AG09309 (cell line): Measurements from ENCODE around the gene INSL3.

Experiments
- DNase-seq: peaks from one replicate; pipeline ENCODE4 v3.0.0-alpha.2; 2010; ENCODE audit warnings: low read depth
- H3K4me3 ChIP-seq: 2 replicates; pipeline ENCODE4 v1.5.1; 2011; ENCODE audit warnings: mild to moderate bottlenecking, low read depth, low read length, moderate library complexity; ENCODE audit not compliant: control insufficient read depth
- TF ChIP-seq, protein P1 (sequence below): IDR thresholded peaks from 2 replicates; pipeline ENCODE4 v1.5.1; 2011; ENCODE audit warnings: mild to moderate bottlenecking, low read depth, low read length, inconsistent platforms; ENCODE audit not compliant: insufficient read depth, control insufficient read depth; ENCODE audit errors: missing control alignments

The INSL3 gene

DNA sequence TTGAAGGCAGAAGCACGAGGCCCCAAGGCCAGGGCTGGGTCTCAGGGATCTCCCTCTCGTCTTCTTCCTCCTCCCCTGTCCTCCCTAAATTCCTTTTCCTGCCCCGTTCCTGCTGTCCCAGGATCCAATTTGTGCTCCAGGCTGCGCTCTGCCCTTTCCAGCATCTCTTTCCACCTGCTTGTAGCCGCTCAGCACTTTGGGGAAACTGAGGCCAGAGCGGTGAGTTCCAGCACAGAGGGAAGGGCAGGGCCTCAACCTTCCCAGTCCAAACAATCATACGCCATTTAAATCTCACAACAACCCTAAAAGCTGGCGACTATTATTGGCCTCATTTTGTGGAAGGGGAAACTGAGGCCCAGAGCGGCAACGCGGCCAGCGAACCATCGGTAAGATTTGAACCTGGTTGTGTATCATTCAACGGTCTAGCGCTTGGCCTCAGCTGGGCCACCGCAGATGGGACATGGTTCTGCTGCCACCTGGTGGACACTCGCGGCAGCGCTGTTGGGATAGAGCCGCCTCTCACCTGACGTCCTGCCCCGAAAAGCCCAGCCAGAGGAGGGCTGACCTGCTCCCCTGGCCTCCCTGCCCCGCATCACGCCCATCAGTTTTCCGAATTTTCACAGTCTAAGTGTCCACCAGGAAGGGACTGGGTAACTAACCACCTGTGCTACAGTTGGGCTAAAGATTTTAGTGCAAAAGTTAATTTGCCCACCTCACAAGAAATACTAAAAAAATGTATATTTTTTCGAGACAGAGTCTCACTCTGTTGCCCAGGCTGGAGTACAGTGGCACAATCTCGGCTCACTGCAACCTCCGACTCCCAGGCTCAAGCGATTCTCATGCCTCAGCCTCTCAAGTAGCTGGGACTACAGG is 34.2 kb upstream of the INSL3 start:
- H3K4me3 ChIP-seq = no peak overlapping the region

DNA sequence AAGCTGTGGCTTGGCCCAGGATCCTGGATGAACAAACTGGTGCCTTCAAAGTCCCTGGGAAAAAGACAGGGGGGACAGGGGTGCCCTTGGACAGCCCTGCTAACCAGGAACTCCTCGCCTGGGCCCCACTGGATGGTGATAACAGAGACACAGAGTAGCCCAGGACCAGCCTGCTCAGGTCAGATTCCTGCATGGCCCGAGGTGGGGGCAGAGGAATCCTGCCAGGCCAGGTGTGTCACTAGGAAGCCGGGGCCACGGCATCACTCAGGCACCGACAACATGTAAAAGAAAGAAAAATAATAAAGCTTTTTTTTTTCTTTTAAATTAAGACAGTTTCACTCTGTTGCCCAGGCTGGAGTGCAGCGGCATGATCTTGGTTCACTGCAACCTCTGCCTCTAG is 32.7 kb upstream of the INSL3 start:
- TF ChIP-seq, protein P1, sequence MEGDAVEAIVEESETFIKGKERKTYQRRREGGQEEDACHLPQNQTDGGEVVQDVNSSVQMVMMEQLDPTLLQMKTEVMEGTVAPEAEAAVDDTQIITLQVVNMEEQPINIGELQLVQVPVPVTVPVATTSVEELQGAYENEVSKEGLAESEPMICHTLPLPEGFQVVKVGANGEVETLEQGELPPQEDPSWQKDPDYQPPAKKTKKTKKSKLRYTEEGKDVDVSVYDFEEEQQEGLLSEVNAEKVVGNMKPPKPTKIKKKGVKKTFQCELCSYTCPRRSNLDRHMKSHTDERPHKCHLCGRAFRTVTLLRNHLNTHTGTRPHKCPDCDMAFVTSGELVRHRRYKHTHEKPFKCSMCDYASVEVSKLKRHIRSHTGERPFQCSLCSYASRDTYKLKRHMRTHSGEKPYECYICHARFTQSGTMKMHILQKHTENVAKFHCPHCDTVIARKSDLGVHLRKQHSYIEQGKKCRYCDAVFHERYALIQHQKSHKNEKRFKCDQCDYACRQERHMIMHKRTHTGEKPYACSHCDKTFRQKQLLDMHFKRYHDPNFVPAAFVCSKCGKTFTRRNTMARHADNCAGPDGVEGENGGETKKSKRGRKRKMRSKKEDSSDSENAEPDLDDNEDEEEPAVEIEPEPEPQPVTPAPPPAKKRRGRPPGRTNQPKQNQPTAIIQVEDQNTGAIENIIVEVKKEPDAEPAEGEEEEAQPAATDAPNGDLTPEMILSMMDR = no peak
- no peak overlapping the region for H3K4me3 ChIP-seq
- no peak for DNase-seq

More for the DNA sequence above, 34.2 kb upstream of the INSL3 start:
- TF ChIP-seq, protein P1 = peak; percentile 97
- DNase-seq = no peak

DNA sequence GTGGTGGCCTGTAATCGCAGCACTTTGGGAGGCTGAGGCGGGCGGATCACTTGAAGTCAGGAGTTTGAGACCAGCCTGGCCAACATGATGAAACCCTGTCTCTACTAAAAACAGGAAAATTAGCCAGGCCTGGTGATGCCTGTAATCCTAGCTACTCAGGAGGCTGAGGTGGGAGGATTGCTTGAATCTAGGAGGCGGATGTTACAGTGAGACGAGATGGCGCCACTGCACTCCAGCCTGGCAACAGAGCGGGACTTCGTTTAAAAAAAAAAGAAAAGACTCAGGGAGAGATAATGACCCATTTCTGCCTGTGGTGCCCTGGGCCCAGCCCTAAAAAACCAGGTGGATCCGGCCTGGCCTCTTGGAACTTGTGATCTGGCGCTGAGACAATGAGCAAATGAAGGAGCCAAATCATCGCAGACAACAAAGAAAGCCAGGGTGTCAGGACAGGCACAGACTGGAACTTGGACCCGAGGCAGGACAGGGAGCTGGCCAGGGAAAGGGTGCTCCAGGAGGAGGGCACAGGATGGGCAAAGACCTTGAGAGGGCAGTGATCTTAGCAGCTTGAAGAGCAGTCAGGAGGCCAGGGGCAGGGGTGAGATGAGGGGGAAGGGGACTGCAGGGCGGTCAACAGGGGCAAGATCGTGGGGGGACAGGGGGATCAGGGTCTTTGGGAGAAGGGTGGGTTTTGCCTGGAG is 27.4 kb upstream of the INSL3 start:
- H3K4me3 ChIP-seq = no peak overlapping the region

DNA sequence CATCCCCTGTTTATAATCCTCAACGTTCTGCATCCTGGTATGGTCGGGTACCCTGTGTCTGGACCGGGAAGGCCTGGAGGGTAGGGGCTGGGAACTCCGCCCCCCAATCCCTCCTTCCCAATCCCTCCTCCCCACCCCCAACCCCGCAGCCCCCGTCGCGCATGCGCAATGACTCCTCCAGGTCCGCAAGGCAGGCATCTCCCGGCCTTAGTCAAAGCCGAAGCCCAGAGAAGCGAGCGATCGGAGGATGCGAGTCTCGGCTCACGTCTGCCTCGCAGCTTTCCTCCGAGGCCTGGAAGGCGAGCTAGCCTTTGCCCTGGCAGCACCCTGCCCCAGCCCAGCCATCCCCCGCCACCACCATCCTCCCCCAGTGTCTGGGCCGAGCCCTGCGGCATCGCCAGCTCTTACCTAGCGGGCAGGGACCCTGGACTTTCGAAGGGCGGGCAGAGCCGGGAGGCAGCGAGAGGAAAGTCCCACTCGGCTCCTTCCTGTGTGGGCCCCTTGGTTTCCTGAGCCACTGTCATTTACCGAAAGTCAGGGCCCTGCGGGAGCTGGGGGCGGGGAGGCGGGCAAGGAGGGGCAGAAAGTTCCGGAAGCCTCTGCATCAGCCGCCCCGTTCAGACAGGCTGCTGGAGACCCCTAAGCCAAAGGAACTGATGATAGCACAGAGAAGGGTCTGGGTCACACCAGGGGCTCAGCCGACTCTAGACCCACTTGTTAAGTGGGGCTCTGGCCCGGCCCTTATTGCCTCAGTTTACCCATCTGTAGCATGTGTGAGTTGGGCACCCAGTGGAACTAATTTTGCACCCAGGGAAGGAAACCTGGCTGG is 26.4 kb upstream of the INSL3 start, which contains the start of gene JAK3:
TSS of gene JAK3 (minus strand) at position 445 of the 829 bp plus-strand sequence. CDS start 3,565 bp downstream, outside the sequence.
- TF ChIP-seq, protein P1 = no peak
- no peak for DNase-seq
- H3K4me3 ChIP-seq = peak within 1 kb of the TSS; percentile 24

More for the DNA sequence above, 27.4 kb upstream of the INSL3 start:
- no peak for DNase-seq
- TF ChIP-seq, protein P1 = no peak

DNA sequence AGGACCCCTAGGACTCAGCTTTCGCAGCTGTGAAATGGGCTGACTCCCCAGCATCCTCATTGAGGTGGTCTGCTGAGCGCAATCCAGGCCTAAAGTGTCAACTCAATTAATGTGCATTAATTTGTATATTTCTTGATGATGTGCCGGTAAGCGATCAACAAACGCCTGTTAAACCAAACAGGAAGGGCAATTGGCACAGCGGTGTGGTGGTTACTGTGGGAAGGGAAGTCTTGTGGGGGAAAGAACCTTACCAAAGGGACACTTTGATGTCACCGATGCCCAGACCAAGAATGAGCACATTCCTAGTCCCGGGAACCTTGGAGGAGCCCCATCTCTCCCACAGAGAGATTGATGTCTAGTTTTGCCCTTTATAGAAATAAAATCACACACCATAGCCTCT is 24.8 kb upstream of the INSL3 start:
- no peak for DNase-seq
- no peak overlapping the region for H3K4me3 ChIP-seq
- TF ChIP-seq, protein P1 = no peak

DNA sequence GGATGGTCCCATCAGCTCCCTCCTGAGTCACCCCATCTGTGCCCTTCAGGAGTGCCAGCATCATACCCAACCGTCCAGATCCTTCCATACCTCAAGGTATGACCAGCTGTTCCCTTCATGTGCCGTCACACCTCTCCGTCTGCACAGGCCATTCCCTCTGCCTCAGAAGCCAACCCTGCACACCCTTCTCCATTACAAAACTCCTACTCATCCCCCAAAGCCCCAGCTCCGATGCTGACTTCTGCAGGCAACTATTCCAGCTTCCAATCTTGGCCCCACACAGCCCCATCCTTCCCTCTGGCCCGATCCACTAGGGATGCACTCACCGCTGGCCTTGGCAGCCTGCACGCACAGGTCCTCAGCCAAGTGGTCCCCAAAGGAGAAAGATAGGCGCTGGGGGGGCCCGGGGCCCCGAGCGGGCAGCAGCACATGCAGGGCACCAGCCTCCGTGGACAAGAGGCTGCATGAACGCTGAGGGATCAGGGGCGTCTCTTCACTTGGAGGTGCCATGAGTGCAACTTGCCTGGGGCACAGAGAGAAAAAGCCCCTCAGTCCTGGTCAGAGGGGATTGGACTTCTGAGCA is 22.7 kb upstream of the INSL3 start:
- H3K4me3 ChIP-seq = no peak overlapping the region
- no peak for DNase-seq
- TF ChIP-seq, protein P1 = no peak
